ENCODE results near the gene DGKI.

Gene DGKI

DNA sequence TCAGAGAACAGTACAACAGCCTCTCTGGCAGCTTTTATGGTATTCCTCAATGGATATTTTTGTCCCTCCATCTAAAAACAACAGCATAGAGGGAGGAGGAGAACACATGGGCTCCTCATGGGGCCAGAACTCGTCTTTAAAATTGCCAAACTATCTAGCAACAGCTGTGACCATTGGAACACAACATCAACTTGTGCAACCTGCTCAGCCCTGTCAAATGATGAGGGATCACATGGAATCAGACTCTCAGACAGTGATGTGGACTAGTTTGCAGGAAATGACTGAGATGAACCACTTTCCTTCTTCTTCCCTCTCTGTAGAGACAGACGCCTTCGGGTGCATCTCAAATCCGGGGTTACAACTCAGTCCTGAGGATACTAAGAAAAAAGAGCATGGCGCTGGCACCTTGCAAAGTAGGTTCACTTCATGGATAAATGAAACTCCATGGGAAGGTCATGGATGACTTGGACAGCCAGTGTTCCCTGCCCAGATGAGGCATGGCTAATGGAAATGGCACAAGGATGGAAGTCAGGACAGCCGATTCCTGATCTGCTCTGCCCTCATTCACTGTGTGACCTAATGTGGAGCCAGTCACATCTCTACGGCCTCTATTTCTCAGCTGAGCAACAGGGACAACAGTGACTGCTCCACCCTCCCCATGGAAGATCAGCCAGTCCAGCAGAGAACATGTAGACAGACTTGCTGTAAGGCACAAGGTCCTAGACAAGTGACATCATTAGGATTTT lies 24.6 kb upstream of the DGKI start:
- DNase-seq: no peak

DNA sequence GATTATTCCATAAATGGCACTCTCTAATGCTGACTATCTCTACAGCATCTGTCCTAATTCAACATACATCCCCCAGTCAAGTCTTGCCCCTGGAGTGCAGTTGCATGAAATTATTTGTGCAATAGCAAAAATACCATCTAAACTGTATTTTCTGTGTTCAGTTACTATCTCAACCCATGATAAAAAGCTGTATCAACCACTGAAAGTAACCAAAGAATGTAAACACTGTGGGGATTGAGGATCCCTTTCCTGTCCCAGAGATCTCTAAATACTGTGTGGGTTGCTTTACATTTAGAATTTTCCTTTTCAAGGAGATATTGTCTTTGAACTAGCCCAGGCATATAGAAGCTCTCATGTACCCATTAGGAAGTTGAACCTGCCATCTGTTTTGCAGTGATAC lies 23.9 kb upstream of the DGKI start:
- DNase-seq: no peak

DNA sequence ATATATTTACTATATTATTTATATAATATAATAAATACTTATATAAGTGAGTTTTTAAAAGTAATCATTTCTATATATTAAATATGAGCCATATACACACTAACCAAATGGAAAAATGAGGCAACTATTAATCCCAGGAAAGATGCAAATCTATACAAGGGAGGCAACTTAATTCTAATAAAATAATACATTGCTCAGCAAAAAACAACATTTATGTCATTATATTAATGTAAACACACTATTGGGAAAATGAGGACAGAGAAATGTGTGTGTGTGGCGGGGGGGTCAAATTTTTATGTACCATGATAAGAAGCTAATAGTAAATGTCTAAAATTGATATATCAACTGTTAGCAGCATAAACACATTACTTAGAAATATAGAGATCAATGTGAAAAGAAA lies 23.3 kb upstream of the DGKI start:
- no peak for DNase-seq

- DNase-seq: no peak
Observed at GRCh38 chr7:137869260-137869659, 22.5 kb upstream of the DGKI start.

DNA sequence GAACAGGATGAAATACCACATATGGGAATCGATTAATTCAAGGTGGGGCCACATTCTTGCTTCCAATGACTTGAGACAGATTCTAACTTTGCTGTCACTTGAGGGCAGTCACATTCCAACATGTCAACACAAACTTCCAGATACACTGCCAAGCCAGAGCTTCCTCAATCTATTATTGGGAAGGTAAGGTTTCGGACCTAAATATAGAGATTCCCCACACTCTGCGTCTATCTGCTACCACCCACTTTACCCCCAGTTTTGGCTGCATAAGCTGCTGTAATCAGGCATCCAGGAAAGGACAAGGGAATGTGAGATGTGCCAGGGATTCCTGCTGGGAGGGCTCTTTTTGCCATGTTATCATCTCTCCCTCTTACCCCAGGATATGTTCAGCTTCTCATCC lies 20.5 kb upstream of the DGKI start:
- no peak for DNase-seq

- no peak for DNase-seq
Observed at GRCh38 chr7:137865764-137866163, 19.0 kb upstream of the DGKI start.

DNA sequence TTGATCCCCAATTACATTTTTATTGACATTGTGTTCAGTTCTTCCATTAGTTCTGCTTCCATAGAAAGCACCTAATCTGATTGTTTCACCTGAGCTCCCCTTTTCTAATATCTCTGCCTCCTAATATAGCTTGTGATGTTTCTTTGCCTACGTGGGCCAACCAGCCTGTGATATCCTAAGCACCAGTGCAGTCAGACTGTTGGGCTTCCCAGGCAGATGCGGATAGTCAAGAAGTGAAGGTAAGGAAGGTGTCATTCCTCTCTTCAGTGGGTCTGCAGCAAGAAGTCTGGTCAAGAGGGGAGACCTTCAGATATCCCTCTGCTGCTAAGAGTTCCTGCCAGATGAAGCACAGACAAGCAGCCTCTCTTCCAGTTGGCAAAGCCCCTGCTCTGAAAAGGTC lies 16.2 kb upstream of the DGKI start:
- DNase-seq: no peak

GRCh38 chr7:137862358-137862757 lies 15.6 kb upstream of the DGKI start:
- DNase-seq: no peak

GRCh38 chr7:137860542-137860941 lies 13.8 kb upstream of the DGKI start:
- no peak for DNase-seq

DNA sequence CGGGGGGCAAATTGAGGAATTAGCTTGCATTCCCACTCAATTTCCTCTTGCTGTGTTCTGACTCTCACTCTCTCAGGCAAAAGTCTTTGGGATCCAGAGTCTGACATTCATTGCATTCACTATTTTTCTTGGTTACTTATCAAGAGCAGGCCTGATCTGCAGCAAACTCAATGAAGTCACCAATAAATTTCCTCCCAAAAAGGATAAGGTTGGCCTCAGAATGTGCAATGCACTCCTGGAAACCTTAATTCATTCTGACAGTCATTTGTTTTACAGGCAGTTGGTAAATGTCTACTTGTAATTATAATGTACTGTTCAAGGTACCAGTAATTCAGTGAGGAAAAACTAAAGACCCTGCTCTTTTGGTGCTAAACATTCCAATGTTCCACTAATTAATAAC lies 6.3 kb upstream of the DGKI start:
- DNase-seq: no peak

GRCh38 chr7:137852108-137852507 lies 5.3 kb upstream of the DGKI start:
- DNase-seq: no peak

DNA sequence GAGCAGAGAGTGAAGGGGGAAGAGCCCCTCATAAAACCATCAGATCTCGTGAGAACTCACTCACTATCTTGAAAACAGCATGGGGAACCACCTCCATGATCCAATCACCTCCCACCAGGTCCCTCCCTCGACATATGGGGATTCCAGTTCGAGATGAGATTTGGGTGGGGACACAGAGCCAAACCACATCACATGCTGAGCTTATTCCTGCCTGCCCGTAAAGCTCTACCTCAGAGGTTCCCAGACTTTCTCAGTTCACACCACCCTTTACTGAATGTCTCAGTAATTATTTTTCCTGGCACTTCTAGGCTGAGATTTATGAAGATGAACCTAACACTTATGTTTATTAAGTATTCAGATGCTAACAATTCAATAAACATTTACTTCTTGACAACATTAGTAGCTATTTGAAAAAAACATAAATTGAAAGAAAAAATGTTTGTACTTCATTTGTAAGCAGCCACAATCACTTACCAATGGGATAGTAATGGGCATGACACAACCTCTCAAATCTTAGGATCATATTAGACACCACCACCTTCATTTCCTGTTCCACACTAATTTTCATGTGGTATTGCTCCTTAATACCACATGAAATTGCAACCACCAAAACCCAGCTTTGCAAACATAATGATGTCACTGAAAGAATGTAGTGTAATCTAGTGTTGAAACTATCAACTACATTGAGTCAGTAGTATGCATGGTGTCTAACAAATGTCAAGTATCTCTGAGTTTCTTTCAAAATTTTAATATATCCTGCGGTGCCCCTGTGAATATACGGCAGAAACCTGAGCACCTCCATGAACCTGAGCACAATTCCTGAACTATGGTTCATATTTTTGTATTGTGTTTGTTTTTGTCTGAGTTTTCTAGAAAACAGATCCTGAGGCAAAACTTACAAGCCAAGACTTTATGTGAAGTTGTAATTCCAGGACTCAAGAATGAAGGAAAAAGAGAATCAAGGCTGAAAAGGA lies 4.5 kb upstream of the DGKI start:
- no peak for DNase-seq

- no peak for DNase-seq
Observed at GRCh38 chr7:137850571-137850970, 3.8 kb upstream of the DGKI start.

DNA sequence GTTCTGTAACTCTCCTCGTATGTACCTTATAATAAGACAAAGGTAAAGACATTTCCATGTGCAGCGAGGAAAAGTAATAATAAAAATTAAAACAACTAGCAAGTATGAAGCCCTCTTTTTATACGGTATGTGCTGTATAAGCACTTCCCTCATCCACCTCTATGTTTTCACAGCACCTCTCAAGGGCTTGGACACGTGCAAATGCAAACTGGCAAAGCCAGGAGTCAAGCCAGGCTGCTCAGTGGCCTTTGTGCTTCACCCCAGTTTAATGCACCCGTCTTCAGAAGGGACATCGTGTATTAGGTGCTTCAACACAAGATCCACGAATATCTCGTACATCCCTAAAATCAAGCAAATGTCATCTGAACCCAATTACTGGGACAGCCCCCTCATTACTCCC lies 1.3 kb upstream of the DGKI start:
- no peak for DNase-seq

DNA sequence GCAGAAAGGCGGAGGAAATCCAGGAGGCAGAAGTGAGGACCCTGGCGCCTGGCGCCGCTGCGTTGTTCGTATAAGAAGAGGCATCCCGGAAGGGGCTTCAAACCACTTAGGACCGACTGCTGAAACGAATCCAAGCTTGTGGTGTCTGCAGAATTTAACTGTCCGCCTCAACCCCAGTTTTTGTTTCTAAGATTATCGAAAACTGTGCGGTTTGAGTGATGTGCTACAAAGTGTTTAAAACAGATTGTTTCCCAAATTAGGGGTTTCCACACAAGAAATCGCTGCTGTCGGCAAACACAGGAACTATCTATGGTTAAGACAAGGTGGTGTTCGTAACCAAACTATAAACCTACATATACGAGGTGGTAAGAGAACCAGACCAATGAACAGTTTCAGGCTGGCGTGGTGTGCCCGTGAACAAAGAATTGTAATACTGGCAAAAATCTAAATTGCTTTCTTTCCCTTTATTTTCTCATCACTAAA lies 835 bp upstream of the DGKI start:
- DNase-seq: no peak

GRCh38 chr7:137846549-137846826 lies 286 bp downstream of the DGKI start:
- no peak for DNase-seq

- no peak for DNase-seq
Observed at GRCh38 chr7:137844677-137845425, 1.9 kb downstream of the DGKI start.

DNA sequence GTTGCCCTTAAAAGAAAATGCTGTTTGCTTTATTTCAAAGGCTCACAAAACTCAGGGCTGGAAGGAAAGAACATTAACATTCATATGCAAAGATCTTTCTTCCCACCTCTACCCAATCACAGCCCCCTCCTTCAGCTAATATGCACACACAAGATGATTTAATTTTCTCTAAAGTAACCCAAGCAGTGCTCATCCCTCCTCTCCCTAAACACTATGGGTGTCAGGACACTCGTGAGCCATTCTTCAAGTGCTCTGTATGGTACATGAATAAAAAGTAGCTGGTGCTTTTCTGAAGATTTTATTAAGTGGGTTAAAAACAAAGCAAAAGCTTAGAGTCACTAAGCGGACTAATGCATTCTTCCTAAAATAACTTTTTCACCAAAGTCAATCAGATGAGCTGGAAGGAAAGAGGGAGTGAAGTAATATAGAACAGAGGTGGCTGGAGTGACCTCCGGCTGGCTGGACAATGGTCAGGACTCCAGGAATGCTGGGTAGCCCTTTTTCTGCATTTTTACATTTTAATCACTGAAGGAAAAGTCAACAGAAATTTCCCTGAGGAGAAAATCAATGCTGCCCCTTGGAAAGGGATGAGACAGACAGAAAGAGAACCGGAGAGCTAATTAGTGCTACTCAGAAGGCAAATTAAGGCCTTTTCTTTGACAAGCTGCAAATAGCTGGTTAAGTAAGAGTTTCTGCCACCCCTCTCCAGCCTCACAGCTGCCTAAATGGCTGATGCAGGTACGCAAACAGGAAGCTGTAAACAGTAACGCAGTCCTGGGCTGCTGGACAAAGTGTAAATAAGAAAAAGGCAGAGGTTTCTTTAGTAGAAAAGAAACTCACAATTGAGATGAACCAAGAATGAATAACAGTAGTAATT lies 6.6 kb downstream of the DGKI start:
- DNase-seq: no peak

DNA sequence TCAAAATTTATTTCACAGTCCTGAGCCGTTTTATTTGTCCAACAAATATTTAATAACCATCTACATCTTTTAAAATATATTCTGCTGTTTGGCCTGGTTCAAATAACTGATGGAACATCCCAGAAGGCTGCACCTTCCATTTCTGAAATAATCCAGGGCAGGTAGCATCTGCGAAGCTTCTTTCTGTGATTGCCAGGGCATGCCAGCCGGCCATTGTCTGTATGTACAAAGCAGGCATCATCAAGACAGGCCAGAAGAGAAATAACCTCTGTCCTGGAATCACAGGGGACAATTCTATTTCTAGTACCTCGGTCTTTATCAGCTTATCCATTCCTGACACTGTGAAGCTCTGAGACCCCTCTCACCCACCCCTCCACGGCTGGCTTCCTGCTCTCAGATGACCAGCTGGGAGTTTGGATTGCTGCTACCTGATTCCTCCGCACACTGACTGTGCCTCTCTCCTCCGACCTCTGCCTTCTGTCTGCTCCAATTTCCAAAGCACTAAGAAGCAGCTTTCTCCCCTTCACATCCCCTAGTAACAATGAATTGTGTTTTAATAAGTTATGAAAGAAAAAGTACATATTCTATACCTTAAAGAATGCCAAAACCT lies 8.0 kb downstream of the DGKI start:
- no peak for DNase-seq

DNA sequence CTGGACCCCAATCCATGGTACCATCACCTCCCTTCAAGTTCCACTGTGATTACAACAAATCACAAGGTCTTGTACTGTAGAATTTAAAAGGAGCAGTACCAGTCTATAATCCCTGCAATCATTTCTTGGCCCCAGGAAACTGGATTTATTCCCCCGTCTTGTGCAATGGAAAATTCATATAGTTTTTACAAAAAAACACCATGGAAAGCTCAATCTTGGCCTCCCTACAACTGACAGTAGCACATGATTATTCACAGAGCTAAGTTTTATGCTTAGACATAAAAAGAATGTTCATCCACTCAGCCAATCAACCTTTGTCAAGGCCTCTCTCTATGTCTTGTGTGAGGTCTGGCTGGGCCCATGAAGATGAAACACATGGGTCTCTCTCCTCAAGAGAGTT lies 10.2 kb downstream of the DGKI start:
- DNase-seq: no peak

DNA sequence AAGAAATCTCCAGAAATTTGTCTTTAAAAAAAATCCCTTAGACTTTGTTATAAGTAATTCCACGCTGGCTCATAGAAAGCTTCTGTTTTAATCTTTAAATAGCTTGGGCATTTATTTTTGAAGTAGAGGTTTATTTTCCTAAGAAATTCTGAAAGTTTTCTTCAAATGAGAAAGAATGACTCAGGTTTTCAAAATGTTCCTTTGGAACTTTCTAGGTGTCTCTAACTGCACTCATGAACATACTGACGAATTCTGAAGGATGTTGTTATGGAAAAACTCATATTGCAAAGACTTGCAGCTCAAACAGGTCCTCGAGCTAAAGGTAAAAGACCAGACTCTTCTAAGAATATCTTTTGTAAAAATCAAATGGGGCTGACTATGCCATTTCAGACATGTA lies 10.7 kb downstream of the DGKI start:
- no peak for DNase-seq

DNA sequence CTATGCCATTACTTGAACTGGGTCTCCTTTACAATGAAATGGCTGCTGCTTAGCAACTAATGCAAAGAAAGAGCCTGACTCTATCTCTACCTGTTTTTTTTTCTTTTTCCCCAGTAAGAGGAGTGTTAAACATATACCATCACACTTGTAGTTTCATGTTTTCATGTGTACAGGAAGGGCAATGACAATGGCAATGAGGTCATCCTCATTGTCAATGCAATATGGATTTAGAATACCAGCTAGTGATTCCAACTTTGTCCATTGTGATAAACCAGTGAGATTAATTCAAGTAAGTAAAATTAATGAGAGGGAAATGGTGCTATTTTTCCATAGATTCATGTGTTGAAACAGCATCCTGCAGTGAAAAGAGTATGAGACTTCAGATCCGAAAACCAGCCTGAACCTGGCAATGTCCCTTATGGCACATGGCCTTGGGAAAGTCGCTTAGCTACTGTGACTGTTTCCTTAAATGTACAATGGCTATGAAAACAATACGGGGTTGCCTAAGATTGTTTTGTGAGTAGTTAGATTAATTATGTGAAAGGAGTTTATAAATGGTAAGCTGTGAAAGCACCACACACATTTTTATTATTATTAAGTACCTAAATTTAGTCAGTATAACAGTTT lies 11.2 kb downstream of the DGKI start:
- no peak for DNase-seq
